Neural cell (in vitro differentiated cells): Measurements from ENCODE around the gene UBAP1L. TPM values are rescaled to one million over a fixed set of nuclear protein-coding genes. Genes with fewer than 3 reads are reported as not detected.
"Not testable (repeated sequence)": the region's sequence is repeated elsewhere in the genome, so short reads cannot be mapped to it uniquely, and the experiment has no call there.

Experiments used
- H2AFZ ChIP-seq: fragments of 200-600, 300-800 bp; sonication (generic), shearing (Covaris generic); 2 replicates; pipeline ENCODE4 v1.6.0; 2014; ENCODE audit warnings: low read depth, mild to moderate bottlenecking, antibody characterized with exemption, low read length, moderate library complexity
- H3F3A ChIP-seq: fragments of 200-600 bp; shearing (Covaris generic); 2 replicates; pipeline ENCODE4 v1.6.1; 2016; ENCODE audit warnings: mild to moderate bottlenecking, moderate library complexity, mixed read lengths, antibody characterized with exemption, low read length; ENCODE audit not compliant: insufficient read depth, poor library complexity, severe bottlenecking
- H3K27ac ChIP-seq: fragments of 200-600, 300-800 bp; sonication (generic), shearing (Covaris generic); 2 replicates; pipeline ENCODE4 v1.5.1; 2014; ENCODE audit warnings: mild to moderate bottlenecking, low read length, moderate library complexity
- H3K27me3 ChIP-seq: fragments of 300-800, 200-600 bp; sonication (generic), shearing (Covaris generic); 2 replicates; pipeline ENCODE4 v1.6.0; 2014; ENCODE audit warnings: mild to moderate bottlenecking, low read depth, low read length, moderate library complexity; ENCODE audit not compliant: insufficient read depth
- H3K36me3 ChIP-seq: fragments of 300-800, 200-600 bp; sonication (generic), shearing (Covaris generic); 2 replicates; pipeline ENCODE4 v1.5.1; 2014; ENCODE audit warnings: mild to moderate bottlenecking, antibody characterized with exemption, low read length, moderate library complexity; ENCODE audit not compliant: insufficient read depth
- H3K4me2 ChIP-seq: fragments of 300-800, 200-600 bp; sonication (generic), shearing (Covaris generic); 2 replicates; pipeline ENCODE4 v1.6.0; 2014; ENCODE audit warnings: mild to moderate bottlenecking, low read length
- H3K4me3 ChIP-seq: fragments of 300-800, 200-600 bp; sonication (generic), shearing (Covaris generic); 2 replicates; pipeline ENCODE4 v1.5.1; 2014; ENCODE audit warnings: mild to moderate bottlenecking, low read length, moderate library complexity
- H3K79me2 ChIP-seq: fragments of 200-600 bp; shearing (Covaris generic); replicated peaks from 2 replicates; pipeline ENCODE4 v1.6.0; 2014; ENCODE audit warnings: mild to moderate bottlenecking, low read length, moderate library complexity; ENCODE audit not compliant: insufficient read depth
- H3K9ac ChIP-seq: fragments of 300-800, 200-600 bp; sonication (generic), shearing (Covaris generic); 2 replicates; pipeline ENCODE4 v1.6.1; 2016; ENCODE audit warnings: mild to moderate bottlenecking, low read length, mixed read lengths
- H3K9me2 ChIP-seq: fragments of 200-600 bp; shearing (Covaris generic); 2 replicates; pipeline ENCODE4 v1.6.1; 2016; ENCODE audit warnings: mild to moderate bottlenecking, low read length, mixed read lengths; ENCODE audit not compliant: insufficient read depth
- H3K9me3 ChIP-seq: fragments of 200-600, 300-800 bp; sonication (generic), shearing (Covaris generic); 2 replicates; pipeline ENCODE4 v1.6.1; 2016; ENCODE audit warnings: mild to moderate bottlenecking, mixed run types, low read length, moderate library complexity, mixed read lengths
- H4K20me1 ChIP-seq: fragments of 200-600 bp; shearing (Covaris generic); 2 replicates; pipeline ENCODE4 v1.6.1; 2016; ENCODE audit warnings: mild to moderate bottlenecking, mixed run types; ENCODE audit not compliant: insufficient read depth
- EP300 ChIP-seq: fragments of 450-650 bp; conservative IDR thresholded peaks from 2 replicates; pipeline ENCODE4 v1.6.1; 2014; ENCODE audit warnings: antibody characterized with exemption, mild to moderate bottlenecking, moderate library complexity; ENCODE audit not compliant: poor library complexity, severe bottlenecking
- EZH2 ChIP-seq: fragments of 200-600, 300-800 bp; shearing (Covaris generic), sonication (generic); IDR thresholded peaks from 2 replicates; pipeline ENCODE4 v1.6.1; 2014; ENCODE audit warnings: antibody characterized with exemption, low read length, borderline replicate concordance, mild to moderate bottlenecking; ENCODE audit not compliant: insufficient read depth, poor library complexity, severe bottlenecking
- MXI1 ChIP-seq: fragments of 450-650 bp; conservative IDR thresholded peaks from 2 replicates; pipeline ENCODE4 v1.6.1; 2014; ENCODE audit warnings: antibody characterized with exemption, mild to moderate bottlenecking; ENCODE audit not compliant: poor library complexity, severe bottlenecking
- POLR2AphosphoS5 ChIP-seq: IDR thresholded peaks from 2 replicates; pipeline ENCODE4 v1.6.1; 2012
- RAD21 ChIP-seq: fragments of 450-650 bp; conservative IDR thresholded peaks from 2 replicates; pipeline ENCODE4 v1.6.1; 2014; ENCODE audit warnings: antibody characterized with exemption, mild to moderate bottlenecking, moderate library complexity
- SMC3 ChIP-seq: fragments of 450-650 bp; conservative IDR thresholded peaks from 2 replicates; pipeline ENCODE4 v1.6.1; 2014; ENCODE audit warnings: antibody characterized with exemption, mild to moderate bottlenecking, moderate library complexity; ENCODE audit not compliant: poor library complexity
- TAF1 ChIP-seq: IDR thresholded peaks from 2 replicates; pipeline ENCODE4 v1.6.1; 2012; ENCODE audit warnings: low read depth
- polyA plus RNA-seq: library from polyadenylated mRNA; depleted of rRNA; stranded (reverse); fragments of >200 nt; gene quantifications from 2 replicates; pipeline ENCODE4 v1.2.3, GENCODE V29; 2014
- TF ChIP-seq, protein P1 (sequence below): IDR thresholded peaks from 2 replicates; pipeline ENCODE4 v1.6.1; 2012; ENCODE audit warnings: borderline replicate concordance
- TF ChIP-seq, protein P2 (sequence below): fragments of 450-650 bp; IDR thresholded peaks from 2 replicates; pipeline ENCODE4 v1.5.1; 2014; ENCODE audit warnings: antibody characterized with exemption, mild to moderate bottlenecking, moderate library complexity; ENCODE audit not compliant: poor library complexity, severe bottlenecking

UBAP1L gene
- polyA plus RNA-seq, 1 donor from 2014 or later = 10.3 TPM

DNA sequence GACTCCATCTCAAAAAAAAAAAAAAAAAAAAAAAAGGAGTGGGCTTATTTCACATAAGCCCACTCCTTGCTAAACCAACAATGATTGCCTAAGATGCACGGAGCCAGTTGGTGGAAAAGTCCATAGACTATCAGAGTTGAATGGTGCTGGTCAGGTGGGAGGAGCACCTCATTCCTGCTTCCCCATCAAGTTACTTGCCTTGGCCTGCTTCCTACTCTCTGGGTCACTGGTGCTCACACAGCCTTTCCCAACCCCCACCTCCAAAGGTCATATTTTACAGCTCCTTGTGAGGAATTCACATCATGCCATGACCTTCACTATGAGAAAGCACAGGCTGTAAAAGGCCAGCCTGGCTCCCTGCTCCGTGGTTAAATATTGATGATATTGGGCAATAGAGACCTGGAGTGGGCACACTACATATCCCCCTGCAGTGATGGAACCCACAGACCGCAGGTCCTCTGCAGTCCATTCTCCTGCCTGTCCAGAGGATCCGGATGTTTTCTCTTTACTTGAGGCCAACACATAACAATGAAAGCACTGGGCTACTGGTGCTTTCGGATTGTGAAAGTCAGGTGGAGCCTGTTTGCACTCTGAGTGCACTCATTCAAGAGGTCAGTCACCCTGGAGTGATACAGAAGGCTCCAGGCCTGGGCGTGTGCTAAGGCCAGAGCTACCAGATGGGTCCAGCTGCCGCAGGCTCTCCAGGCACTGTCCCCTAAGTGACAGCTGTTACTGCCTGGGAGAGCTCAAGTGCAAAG, 70.1 kb downstream of the UBAP1L start, which contains the start of gene SLC51B:
Gene SLC51B, plus strand, starts transcription at position 664 of the 758 bp plus-strand sequence. CDS start 4,618 bp downstream, outside the sequence.
- Histone ChIP-seq H2AFZ (no peak within 1 kb of the TSS), H3K4me2 (no peak within 1 kb of the TSS)

DNA sequence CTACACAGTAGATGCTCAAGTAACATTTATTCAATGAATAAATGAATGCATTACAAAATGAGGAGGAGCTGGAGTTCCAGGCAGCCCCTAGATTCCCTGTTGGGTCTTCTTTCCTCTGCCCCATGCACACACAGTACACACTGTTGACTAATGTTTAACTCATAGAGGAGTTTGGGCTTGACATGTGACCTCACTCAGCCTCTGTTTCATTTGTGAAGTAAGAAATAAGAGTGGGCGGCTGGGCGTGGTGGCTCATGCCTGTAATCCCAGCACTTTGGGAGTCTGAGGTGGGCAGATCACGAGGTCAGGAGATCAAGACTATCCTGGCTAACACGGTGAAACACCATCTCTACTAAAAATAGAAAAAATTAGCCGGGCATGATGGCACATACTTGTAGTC, 70.8 kb downstream of the UBAP1L start:
- H3K9me3 ChIP-seq, H3K79me2 ChIP-seq, H3K9ac ChIP-seq, H3K27ac ChIP-seq, H3K4me3 ChIP-seq, H3K36me3 ChIP-seq, H3F3A ChIP-seq, H4K20me1 ChIP-seq, H2AFZ ChIP-seq, H3K27me3 ChIP-seq, H3K4me2 ChIP-seq, H3K9me2 ChIP-seq: not testable (repeated sequence)

More for the DNA sequence above, 70.1 kb downstream of the UBAP1L start, which contains the start of gene SLC51B:
- TF ChIP-seq, protein P1, sequence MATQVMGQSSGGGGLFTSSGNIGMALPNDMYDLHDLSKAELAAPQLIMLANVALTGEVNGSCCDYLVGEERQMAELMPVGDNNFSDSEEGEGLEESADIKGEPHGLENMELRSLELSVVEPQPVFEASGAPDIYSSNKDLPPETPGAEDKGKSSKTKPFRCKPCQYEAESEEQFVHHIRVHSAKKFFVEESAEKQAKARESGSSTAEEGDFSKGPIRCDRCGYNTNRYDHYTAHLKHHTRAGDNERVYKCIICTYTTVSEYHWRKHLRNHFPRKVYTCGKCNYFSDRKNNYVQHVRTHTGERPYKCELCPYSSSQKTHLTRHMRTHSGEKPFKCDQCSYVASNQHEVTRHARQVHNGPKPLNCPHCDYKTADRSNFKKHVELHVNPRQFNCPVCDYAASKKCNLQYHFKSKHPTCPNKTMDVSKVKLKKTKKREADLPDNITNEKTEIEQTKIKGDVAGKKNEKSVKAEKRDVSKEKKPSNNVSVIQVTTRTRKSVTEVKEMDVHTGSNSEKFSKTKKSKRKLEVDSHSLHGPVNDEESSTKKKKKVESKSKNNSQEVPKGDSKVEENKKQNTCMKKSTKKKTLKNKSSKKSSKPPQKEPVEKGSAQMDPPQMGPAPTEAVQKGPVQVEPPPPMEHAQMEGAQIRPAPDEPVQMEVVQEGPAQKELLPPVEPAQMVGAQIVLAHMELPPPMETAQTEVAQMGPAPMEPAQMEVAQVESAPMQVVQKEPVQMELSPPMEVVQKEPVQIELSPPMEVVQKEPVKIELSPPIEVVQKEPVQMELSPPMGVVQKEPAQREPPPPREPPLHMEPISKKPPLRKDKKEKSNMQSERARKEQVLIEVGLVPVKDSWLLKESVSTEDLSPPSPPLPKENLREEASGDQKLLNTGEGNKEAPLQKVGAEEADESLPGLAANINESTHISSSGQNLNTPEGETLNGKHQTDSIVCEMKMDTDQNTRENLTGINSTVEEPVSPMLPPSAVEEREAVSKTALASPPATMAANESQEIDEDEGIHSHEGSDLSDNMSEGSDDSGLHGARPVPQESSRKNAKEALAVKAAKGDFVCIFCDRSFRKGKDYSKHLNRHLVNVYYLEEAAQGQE = no peak
- TF ChIP-seq TAF1 (no peak), EZH2 (no peak), EP300 (no peak)
- Histone ChIP-seq H3K27ac (no peak within 1 kb of the TSS), H3K9me2 (no peaks in the 10 kb centered on the region), H3K9me3 (no peaks in the 10 kb centered on the region), H3K9ac (no peak within 1 kb of the TSS), H3K36me3 (no peaks in the 10 kb centered on the region), H4K20me1 (no peaks in the 10 kb centered on the region), H3K79me2 (no peaks in the 10 kb centered on the region), H3F3A (no peaks in the 10 kb centered on the region), H3K4me3 (no peak within 1 kb of the TSS), H3K27me3 (no peaks in the 10 kb centered on the region)

DNA sequence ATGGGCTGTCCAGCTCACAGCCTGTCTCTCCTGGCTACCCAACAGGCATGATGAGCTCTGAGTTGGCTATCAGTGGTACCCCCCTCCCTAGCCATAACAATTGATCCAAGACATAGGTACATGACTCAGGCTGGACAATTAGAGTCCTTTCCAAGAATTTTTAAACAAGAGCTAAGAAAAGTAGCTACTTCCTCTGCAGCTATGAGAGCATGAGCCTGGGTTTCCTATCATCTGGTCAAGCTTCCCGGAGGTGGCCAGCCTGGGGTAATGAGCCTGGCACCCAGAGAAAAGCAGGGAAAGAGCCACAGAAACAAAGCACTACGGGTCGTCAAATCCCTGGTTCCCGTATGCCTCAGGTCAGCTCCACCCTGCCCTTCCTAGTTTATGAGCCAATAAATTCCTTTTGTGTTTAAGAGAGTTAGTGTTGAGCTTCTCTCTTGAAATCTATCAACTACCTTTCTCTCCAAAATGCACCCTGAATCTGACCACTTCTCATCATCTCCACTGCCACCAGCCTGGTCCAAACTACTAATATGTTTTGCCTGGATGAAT, 72.1 kb downstream of the UBAP1L start:
- Histone ChIP-seq H3K4me3 (no peak overlapping the region), H3K79me2 (no peaks in the 10 kb centered on the region), H2AFZ (no peak overlapping the region), H3K9me3 (no peaks in the 10 kb centered on the region), H3K9me2 (no peaks in the 10 kb centered on the region), H4K20me1 (no peaks in the 10 kb centered on the region), H3F3A (no peaks in the 10 kb centered on the region), H3K36me3 (no peaks in the 10 kb centered on the region), H3K4me2 (no peak overlapping the region), H3K27me3 (no peaks in the 10 kb centered on the region), H3K27ac (no peak overlapping the region), H3K9ac (no peak overlapping the region)
- TF ChIP-seq, protein P2, sequence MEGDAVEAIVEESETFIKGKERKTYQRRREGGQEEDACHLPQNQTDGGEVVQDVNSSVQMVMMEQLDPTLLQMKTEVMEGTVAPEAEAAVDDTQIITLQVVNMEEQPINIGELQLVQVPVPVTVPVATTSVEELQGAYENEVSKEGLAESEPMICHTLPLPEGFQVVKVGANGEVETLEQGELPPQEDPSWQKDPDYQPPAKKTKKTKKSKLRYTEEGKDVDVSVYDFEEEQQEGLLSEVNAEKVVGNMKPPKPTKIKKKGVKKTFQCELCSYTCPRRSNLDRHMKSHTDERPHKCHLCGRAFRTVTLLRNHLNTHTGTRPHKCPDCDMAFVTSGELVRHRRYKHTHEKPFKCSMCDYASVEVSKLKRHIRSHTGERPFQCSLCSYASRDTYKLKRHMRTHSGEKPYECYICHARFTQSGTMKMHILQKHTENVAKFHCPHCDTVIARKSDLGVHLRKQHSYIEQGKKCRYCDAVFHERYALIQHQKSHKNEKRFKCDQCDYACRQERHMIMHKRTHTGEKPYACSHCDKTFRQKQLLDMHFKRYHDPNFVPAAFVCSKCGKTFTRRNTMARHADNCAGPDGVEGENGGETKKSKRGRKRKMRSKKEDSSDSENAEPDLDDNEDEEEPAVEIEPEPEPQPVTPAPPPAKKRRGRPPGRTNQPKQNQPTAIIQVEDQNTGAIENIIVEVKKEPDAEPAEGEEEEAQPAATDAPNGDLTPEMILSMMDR = no peak
- no peak for TF ChIP-seq EP300
- TF ChIP-seq EZH2 = no peak
- no peak for TF ChIP-seq TAF1
- TF ChIP-seq POLR2AphosphoS5 = no peak
- no peak for TF ChIP-seq RAD21
- TF ChIP-seq SMC3 = no peak
- TF ChIP-seq, protein P1 = no peak
- no peak for TF ChIP-seq MXI1
